Peyer's patch (tissue), 4 donors: Measurements from ENCODE around the gene SLC26A11. TPM values are rescaled to one million over a fixed set of nuclear protein-coding genes. Genes with fewer than 3 reads are reported as not detected.

Experiments
- DNase-seq, 3 donors: peaks; one replicate each; pipeline ENCODE4 v3.0.0-alpha.2; 2017 to 2019
- H3K27ac ChIP-seq, 4 donors: fragments of 200-600 bp; sonication (generic); one replicate each; pipeline ENCODE4 v1.5.1; 2016 to 2019
- H3K27me3 ChIP-seq, 2 donors: fragments of 200-600 bp; sonication (generic); one replicate each; pipeline ENCODE4 v1.5.1; 2019
- H3K36me3 ChIP-seq, 3 donors: fragments of 200-600 bp; sonication (generic); one replicate each; pipeline ENCODE4 v1.5.1; 2016 to 2019
- H3K4me1 ChIP-seq, 4 donors: fragments of 200-600 bp; sonication (generic); one replicate each; pipeline ENCODE4 v1.5.1; 2016 to 2019
- H3K4me3 ChIP-seq, 4 donors: fragments of 200-600 bp; sonication (generic); 1 replicate in 3 of 4; 2 replicates in 1 of 4; pipeline ENCODE4 v1.5.1; 2016 to 2019; ENCODE audit warnings: mild to moderate bottlenecking in 1 of 4
- H3K9me3 ChIP-seq, 4 donors: fragments of 200-600 bp; sonication (generic); one replicate each; pipeline ENCODE4 v1.5.1; 2016 to 2019; ENCODE audit warnings: mild to moderate bottlenecking in 1 of 4
- POLR2A ChIP-seq, 2 donors: fragments of 450-650 bp; IDR thresholded peaks; one replicate each; pipeline ENCODE4 v1.5.1; 2017; ENCODE audit warnings: antibody characterized with exemption in 2 of 2, mild to moderate bottlenecking in 2 of 2, moderate library complexity in 2 of 2
- total RNA-seq, 4 donors: library from RNA; depleted of rRNA; stranded (reverse); fragments of >200 nt; gene quantifications; one replicate each; pipeline ENCODE4 v1.1.0, GENCODE V29; 2016
- TF ChIP-seq, protein P1 (sequence below), 6 experiments: fragments of 450-650 bp in 4 of 6; fragments of 200-600 bp in 2 of 6; sonication (generic) in 1 of 6; IDR thresholded peaks; one replicate each; pipeline ENCODE4 v1.5.1; 2017 to 2019; ENCODE audit warnings: antibody characterized with exemption in 6 of 6, mild to moderate bottlenecking in 3 of 6, moderate library complexity in 1 of 6

SLC26A11 gene
- total RNA-seq, 4 donors from 2014 or later, result 28.1 to 42.9 (median 33.1) TPM

DNA sequence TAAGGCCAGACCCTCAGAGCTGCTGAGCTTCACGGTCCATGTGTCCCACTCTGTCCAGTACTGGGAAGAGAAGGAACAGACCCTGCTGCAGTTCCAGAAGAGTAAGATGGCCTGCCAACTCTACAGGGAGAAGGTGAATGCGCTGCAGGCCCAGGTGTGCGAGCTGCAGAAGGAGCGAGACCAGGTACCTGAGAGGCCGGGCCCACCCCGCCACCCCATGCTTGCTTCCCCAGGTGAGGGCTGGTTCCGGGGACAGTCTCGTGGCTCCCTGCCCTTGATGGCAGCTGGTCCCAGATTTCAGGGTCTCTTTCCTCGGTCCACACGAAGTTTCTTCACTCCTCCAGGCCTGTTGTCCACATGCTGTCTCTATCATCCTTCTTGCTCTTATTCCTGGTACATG is 29.5 kb upstream of the SLC26A11 start:
- H3K27me3 ChIP-seq, result no peaks in the 10 kb centered on the region
- H3K27ac ChIP-seq, result no peak overlapping the region
- H3K36me3 ChIP-seq, result no peaks in the 10 kb centered on the region
- no peak overlapping the region for H3K4me3 ChIP-seq
- DNase-seq, result no peak
- no peaks in the 10 kb centered on the region for H3K9me3 ChIP-seq
- TF ChIP-seq, protein P1, sequence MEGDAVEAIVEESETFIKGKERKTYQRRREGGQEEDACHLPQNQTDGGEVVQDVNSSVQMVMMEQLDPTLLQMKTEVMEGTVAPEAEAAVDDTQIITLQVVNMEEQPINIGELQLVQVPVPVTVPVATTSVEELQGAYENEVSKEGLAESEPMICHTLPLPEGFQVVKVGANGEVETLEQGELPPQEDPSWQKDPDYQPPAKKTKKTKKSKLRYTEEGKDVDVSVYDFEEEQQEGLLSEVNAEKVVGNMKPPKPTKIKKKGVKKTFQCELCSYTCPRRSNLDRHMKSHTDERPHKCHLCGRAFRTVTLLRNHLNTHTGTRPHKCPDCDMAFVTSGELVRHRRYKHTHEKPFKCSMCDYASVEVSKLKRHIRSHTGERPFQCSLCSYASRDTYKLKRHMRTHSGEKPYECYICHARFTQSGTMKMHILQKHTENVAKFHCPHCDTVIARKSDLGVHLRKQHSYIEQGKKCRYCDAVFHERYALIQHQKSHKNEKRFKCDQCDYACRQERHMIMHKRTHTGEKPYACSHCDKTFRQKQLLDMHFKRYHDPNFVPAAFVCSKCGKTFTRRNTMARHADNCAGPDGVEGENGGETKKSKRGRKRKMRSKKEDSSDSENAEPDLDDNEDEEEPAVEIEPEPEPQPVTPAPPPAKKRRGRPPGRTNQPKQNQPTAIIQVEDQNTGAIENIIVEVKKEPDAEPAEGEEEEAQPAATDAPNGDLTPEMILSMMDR (IDR thresholded peaks at IDR 0.05), result no peak
- TF ChIP-seq POLR2A (IDR thresholded peaks at IDR 0.05), result no peak
- H3K4me1 ChIP-seq, result no peaks in the 10 kb centered on the region

DNA sequence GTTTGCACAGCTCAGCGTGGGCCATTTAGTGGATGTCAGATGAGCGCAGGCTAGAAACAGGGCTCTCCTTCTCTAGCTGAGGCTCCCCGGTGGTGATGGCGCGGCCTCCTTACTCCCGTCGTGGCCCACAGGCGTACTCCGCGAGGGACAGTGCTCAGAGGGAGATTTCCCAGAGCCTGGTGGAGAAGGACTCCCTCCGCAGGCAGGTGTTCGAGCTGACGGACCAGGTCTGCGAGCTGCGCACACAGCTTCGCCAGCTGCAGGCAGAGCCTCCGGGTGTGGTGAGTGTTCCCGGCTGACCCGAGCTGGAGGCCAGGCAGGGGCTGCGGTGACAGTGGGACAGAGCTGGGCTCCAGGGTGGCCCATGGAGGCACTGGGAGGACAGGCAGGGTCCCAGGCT is 29.0 kb upstream of the SLC26A11 start:
- TF ChIP-seq, protein P1 (IDR thresholded peaks at IDR 0.05), result no peak
- TF ChIP-seq POLR2A (IDR thresholded peaks at IDR 0.05), result no peak
- Histone ChIP-seq H3K36me3 (no peaks in the 10 kb centered on the region), H3K9me3 (no peaks in the 10 kb centered on the region), H3K4me1 (no peaks in the 10 kb centered on the region), H3K27ac (no peak overlapping the region), H3K4me3 (no peak overlapping the region), H3K27me3 (no peaks in the 10 kb centered on the region)
- DNase-seq, result no peak

DNA sequence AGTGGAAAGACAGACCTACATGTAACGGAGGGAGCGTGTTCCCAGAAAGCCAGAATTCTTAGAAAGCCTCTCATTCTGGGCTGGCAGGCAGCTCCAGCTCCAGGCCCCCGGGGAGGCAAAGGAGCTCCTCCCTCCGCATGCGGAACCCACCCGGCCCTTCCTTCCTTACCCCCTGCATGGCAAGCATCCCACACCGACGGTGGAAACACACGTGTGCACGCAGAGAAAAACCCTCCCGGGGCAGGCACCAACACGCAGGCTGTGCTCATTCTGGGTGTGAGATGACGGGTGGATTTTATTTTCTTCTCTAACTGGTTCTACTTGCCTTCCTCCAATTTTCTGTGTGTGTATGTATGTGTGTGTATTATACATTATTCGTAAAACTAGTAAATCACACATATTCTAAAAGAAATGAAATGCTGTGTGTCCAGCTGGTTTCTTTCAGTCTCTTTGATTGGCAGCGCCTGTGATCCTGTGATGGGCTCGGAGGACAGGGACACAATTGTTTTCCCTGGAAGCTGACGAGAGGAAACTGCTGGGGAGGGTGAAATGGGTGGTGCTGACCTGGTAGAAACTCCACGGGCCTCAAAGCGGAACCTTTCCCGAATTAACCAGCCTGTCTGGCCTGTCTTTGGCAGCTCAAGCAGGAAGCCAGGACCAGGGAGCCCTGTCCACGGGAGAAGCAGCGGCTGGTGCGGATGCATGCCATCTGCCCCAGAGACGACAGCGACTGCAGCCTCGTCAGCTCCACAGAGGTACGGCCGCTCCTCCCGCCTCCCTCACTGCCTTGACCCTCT is 28.2 kb upstream of the SLC26A11 start:
- Histone ChIP-seq H3K4me1 (no peaks in the 10 kb centered on the region), H3K36me3 (no peaks in the 10 kb centered on the region), H3K27me3 (no peaks in the 10 kb centered on the region), H3K27ac (no peak overlapping the region), H3K4me3 (no peak overlapping the region), H3K9me3 (no peaks in the 10 kb centered on the region)
- TF ChIP-seq, protein P1 (IDR thresholded peaks at IDR 0.05), result no peak
- TF ChIP-seq POLR2A (IDR thresholded peaks at IDR 0.05), result no peak
- DNase-seq, result no peak

DNA sequence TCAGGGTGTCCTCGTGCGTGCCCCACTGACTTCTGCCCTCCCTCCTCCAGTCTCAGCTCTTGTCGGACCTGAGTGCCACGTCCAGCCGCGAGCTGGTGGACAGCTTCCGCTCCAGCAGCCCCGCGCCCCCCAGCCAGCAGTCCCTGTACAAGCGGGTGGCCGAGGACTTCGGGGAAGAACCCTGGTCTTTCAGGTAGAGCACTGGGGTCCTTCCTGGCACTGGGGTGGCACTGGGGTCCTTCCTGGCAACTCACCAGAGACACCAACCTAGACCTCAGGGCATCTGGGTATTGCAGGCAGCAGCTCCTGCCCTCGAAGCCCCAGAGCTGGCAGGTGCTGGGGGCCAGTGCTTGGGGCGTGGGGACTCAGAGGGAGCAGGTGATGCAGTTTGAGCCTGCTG is 25.1 kb upstream of the SLC26A11 start:
- H3K27ac ChIP-seq, result no peak overlapping the region
- TF ChIP-seq POLR2A (IDR thresholded peaks at IDR 0.05), result no peak
- TF ChIP-seq, protein P1 (IDR thresholded peaks at IDR 0.05), result no peak
- no peaks in the 10 kb centered on the region for H3K4me1 ChIP-seq
- no peaks in the 10 kb centered on the region for H3K36me3 ChIP-seq
- H3K4me3 ChIP-seq, result no peak overlapping the region
- H3K9me3 ChIP-seq, result no peaks in the 10 kb centered on the region
- DNase-seq, result no peak
- H3K27me3 ChIP-seq, result no peaks in the 10 kb centered on the region

DNA sequence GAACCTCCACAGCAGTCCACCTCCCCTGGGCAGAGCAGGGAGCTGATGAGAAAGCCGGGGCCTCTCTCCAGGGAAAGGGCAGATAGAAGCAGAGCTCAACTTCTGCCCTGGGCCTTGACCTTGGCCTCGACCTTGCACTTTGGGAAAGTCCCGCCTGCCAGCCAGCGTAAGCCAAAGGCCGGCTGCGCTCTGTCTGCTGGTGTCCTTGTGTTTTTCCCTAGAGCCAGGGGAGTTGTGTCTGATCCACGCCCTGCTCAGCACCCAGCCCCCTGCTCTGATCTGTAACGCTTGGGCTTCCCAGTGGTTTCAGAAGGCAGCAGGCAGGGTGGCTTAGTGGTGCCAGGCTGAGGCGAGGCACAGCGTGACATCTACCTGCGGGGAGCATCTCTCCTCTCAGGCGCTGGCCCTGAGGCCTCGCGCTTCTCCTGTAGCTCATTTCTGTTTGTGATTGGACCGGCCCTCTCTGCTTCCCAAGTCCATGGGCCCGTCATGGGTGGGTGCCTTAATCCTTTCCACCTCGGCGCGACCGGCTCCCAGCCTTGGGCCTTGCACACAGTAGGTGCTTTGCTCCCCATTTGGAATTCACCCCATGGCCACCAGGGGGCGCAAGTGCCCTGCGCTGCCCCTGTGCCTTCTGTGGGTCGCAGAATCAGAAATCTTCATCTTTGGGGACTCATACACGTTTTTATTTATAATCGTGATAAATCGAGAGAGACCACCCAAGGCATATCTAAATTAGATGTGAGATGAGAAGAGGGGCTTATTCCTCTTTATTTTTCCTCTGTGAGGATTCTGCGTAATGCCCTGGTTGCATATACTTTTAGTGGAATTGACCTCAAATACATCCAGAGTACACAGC is 24.3 kb upstream of the SLC26A11 start:
- DNase-seq, result peak in 1 of 3 donors; percentile 56
- Histone ChIP-seq H3K36me3 (no peaks in the 10 kb centered on the region), H3K27me3 (no peaks in the 10 kb centered on the region)

More for the DNA sequence above, 24.3 kb upstream of the SLC26A11 start:
- Histone ChIP-seq H3K4me1 (no peaks in the 10 kb centered on the region), H3K4me3 (no peak overlapping the region), H3K27ac (no peak overlapping the region), H3K9me3 (no peaks in the 10 kb centered on the region)
- TF ChIP-seq, protein P1 (IDR thresholded peaks at IDR 0.05), result peak; percentile 72 to 94 (median 84)
- TF ChIP-seq POLR2A (IDR thresholded peaks at IDR 0.05), result no peak
